DMS153 (cell line): ENCODE results near the gene CDV3.

Source experiments
- DNase-seq: peaks from one replicate; lab custom pipeline; 2025; lab: John Stamatoyannopoulos, UW

CDV3 gene

GRCh38 chr3:133606342-133606741 is 32.9 kb downstream of the CDV3 start:
- DNase-seq, result no peak

GRCh38 chr3:133606902-133607301 is 33.4 kb downstream of the CDV3 start:
- DNase-seq, result no peak

- no peak for DNase-seq
Measured at GRCh38 chr3:133607816-133608215, 34.3 kb downstream of the CDV3 start.

GRCh38 chr3:133608388-133608787 is 34.9 kb downstream of the CDV3 start:
- no peak for DNase-seq

GRCh38 chr3:133610031-133610430 is 36.5 kb downstream of the CDV3 start:
- DNase-seq, result no peak

- DNase-seq, result no peak
Measured at GRCh38 chr3:133611534-133611933, 38.0 kb downstream of the CDV3 start.

- no peak for DNase-seq
Measured at GRCh38 chr3:133620066-133620784, 46.7 kb downstream of the CDV3 start.

GRCh38 chr3:133627789-133628188 is 54.3 kb downstream of the CDV3 start:
- no peak for DNase-seq

- DNase-seq, result no peak
Measured at GRCh38 chr3:133629146-133629545, 55.7 kb downstream of the CDV3 start.

- no peak for DNase-seq
Measured at GRCh38 chr3:133633439-133633838, 60.0 kb downstream of the CDV3 start.
